GM06990 (cell line): ENCODE measurements around the gene LCN15.
A peak's percentile ranks its signal among the peaks of the same experiment; 100 is the strongest.
"Not testable (repeated sequence)": the region's sequence is repeated elsewhere in the genome, so short reads cannot be mapped to it uniquely, and the experiment has no call there.

ENCODE experiments used
- DNase-seq: peaks from one replicate; pipeline ENCODE4 v3.0.0-alpha.2; 2011; ENCODE audit not compliant: insufficient read length; ENCODE audit errors: extremely low read depth
- H3K27me3 ChIP-seq: replicated peaks from 2 replicates; pipeline ENCODE4 v1.6.0; 2011; ENCODE audit warnings: low read length; ENCODE audit not compliant: control insufficient read depth, insufficient read depth
- H3K36me3 ChIP-seq: 2 replicates; pipeline ENCODE4 v1.5.1; 2011; ENCODE audit warnings: low read length; ENCODE audit not compliant: control insufficient read depth, insufficient read depth
- H3K4me3 ChIP-seq: replicated peaks from 2 replicates; pipeline ENCODE4 v1.5.1; 2011; ENCODE audit warnings: low read depth, mild to moderate bottlenecking, control low read depth, low read length
- CTCF ChIP-seq: IDR thresholded peaks from 2 replicates; pipeline ENCODE4 v1.5.1; 2011; ENCODE audit warnings: low read length, control low read depth, mild to moderate bottlenecking, inconsistent platforms; ENCODE audit not compliant: insufficient read depth, poor library complexity, severe bottlenecking

The LCN15 gene

GRCh38 chr9:136771907-136772415 is 7.6 kb upstream of the LCN15 start:
- no peak overlapping the region for H3K4me3 ChIP-seq
- H3K27me3 ChIP-seq = no peaks in the 10 kb centered on the region; the same call in 1 of the 2 replicates
- TF ChIP-seq CTCF = no peak
- DNase-seq = no peak
- no peaks in the 10 kb centered on the region for H3K36me3 ChIP-seq

- Histone ChIP-seq H3K4me3 (no peak overlapping the region), H3K36me3 (no peaks in the 10 kb centered on the region), H3K27me3 (no peaks in the 10 kb centered on the region; the same call in 1 of the 2 replicates)
- peak; percentile 68 for TF ChIP-seq CTCF
- no peak for DNase-seq
These were observed 5.4 kb upstream of the LCN15 start for GRCh38 chr9:136769710-136770191.

GRCh38 chr9:136766410-136767120 is 2.2 kb upstream of the LCN15 start:
- H3K27me3 ChIP-seq, H3K4me3 ChIP-seq, H3K36me3 ChIP-seq: not testable (repeated sequence)
- DNase-seq = peak; percentile 64
- TF ChIP-seq CTCF = peak; percentile 61

- not testable (repeated sequence) for DNase-seq, H3K36me3 ChIP-seq
- peak overlapping the region; percentile 43 for H3K4me3 ChIP-seq
These were observed 1.6 kb upstream of the LCN15 start for GRCh38 chr9:136765745-136766409.

GRCh38 chr9:136765041-136765440 is 723 bp upstream of the LCN15 start:
- no peak for TF ChIP-seq CTCF
- Histone ChIP-seq H3K27me3 (no peaks in the 10 kb centered on the region; the same call in 1 of the 2 replicates), H3K4me3 (no peak overlapping the region), H3K36me3 (no peaks in the 10 kb centered on the region)
- no peak for DNase-seq

More at GRCh38 chr9:136765745-136766409, 1.6 kb upstream of the LCN15 start:
- H3K27me3 ChIP-seq = not testable (repeated sequence)

- no peaks in the 10 kb centered on the region for H3K36me3 ChIP-seq
- no peak for TF ChIP-seq CTCF
- no peak overlapping the region for H3K4me3 ChIP-seq
- DNase-seq = no peak
- no peaks in the 10 kb centered on the region; the same call in 1 of the 2 replicates for H3K27me3 ChIP-seq
These were observed 676 bp downstream of the LCN15 start for GRCh38 chr9:136763649-136764035.
